MCF 10A (cell line): ENCODE data around the gene TBX10. TPM values are rescaled to one million over a fixed set of nuclear protein-coding genes. Genes with fewer than 3 reads are reported as not detected.
"Not testable (repeated sequence)": the region's sequence is repeated elsewhere in the genome, so short reads cannot be mapped to it uniquely, and the experiment has no call there.

Experiments used
- Bru-seq: library from RNA; stranded (reverse); fragments of 400-500 nt; gene quantifications from one replicate; lab custom pipeline; 2021; lab: Mats Ljungman, UMichigan
- BruChase-seq, 2 experiments: library from RNA; stranded (reverse); fragments of 400-500 nt; gene quantifications; one replicate each; lab custom pipeline; 2021; lab: Mats Ljungman, UMichigan
- BruUV-seq: library from RNA; stranded (reverse); fragments of 400-500 nt; replicated peaks from 2 replicates; lab custom pipeline; 2021; lab: Mats Ljungman, UMichigan
- CTCF ChIA-PET: fragments of 300-600 bp; sonication (Branson Sonifier 250); formaldehyde crosslinking; extraction: SDS; loops from one replicate; lab custom pipeline; 2021; ENCODE audit warnings: antibody characterized with exemption, inconsistent platforms; lab: Yijun Ruan, JAX
- POLR2A ChIA-PET: fragments of 300-600, 350-650 bp; sonication (Branson Sonifier 250); formaldehyde crosslinking; extraction: SDS; loops from one replicate; lab custom pipeline; 2020; ENCODE audit warnings: antibody characterized with exemption, inconsistent platforms; lab: Yijun Ruan, JAX
- DNase-seq: peaks from one replicate; pipeline ENCODE4 v3.0.0-alpha.2; 2018; ENCODE audit not compliant: unreplicated experiment
- H3K27ac Mint-ChIP-seq: one replicate; pipeline ENCODE4 v1.8.0; 2022; ENCODE audit warnings: mild to moderate bottlenecking, low read depth, mixed read lengths; ENCODE audit not compliant: unreplicated experiment
- H3K27me3 Mint-ChIP-seq: one replicate; pipeline ENCODE4 v1.8.0; 2022; ENCODE audit warnings: mixed read lengths; ENCODE audit not compliant: insufficient read depth, unreplicated experiment
- H3K36me3 Mint-ChIP-seq: one replicate; pipeline ENCODE4 v1.8.0; 2022; ENCODE audit warnings: mild to moderate bottlenecking, moderate library complexity, mixed read lengths; ENCODE audit not compliant: insufficient read depth, unreplicated experiment
- H3K4me1 Mint-ChIP-seq: one replicate; pipeline ENCODE4 v1.8.0; 2022; ENCODE audit warnings: mixed read lengths; ENCODE audit not compliant: insufficient read depth, unreplicated experiment
- H3K4me3 Mint-ChIP-seq: one replicate; pipeline ENCODE4 v1.8.0; 2022; ENCODE audit warnings: mild to moderate bottlenecking, moderate library complexity, mixed read lengths; ENCODE audit not compliant: unreplicated experiment
- H3K9me3 Mint-ChIP-seq: one replicate; pipeline ENCODE4 v1.8.0; 2022; ENCODE audit warnings: mixed read lengths; ENCODE audit not compliant: unreplicated experiment
- CTCF ChIP-seq: fragments of 200-600 bp; IDR thresholded peaks from one replicate; pipeline ENCODE4 v1.8.0; 2022; ENCODE audit warnings: antibody characterized with exemption, mild to moderate bottlenecking; ENCODE audit not compliant: unreplicated experiment
- intact Hi-C: fragments of 100-400 bp; cut with micrococcal nuclease; formaldehyde crosslinking; loops from 2 replicates; pipeline ENCODE4 v1.14.1; 2022
- long read RNA-seq: library from polyadenylated mRNA; stranded (forward); transcript quantifications from one replicate; pipeline ENCODE4 v2.0.0, GENCODE V29; 2022
- total RNA-seq: library from RNA; stranded (reverse); gene quantifications from 2 replicates; pipeline ENCODE4 v1.2.3, GENCODE V29; 2022

The TBX10 gene
- total RNA-seq (not detected in 2 replicates), Bru-seq, nascent RNA (not detected), BruChase-seq, experiment 1, labeled RNA remaining after a 6-hour chase (not detected), BruChase-seq, experiment 2, labeled RNA remaining after a 2-hour chase (not detected)
- long read RNA-seq, result 0 reads

- Mint-ChIP-seq H3K36me3 (no peaks in the 10 kb centered on the region), H3K27me3 (no peaks in the 10 kb centered on the region), H3K4me1 (no peaks in the 10 kb centered on the region), H3K9me3 (no peaks in the 10 kb centered on the region), H3K27ac (no peak within 1 kb of the TSS), H3K4me3 (no peak within 1 kb of the TSS)
- CTCF ChIA-PET, result interaction anchor here (0.6 to 1.2 kb wide), 7 partner anchors 18 to 1072 kb away, joined by 3 to 5 read pairs (median 3); no protein-coding TSS in a partner anchor
- no peak for TF ChIP-seq CTCF
- no TSS peak for BruUV-seq
- DNase-seq, result no peak
- intact Hi-C loops, result no loop called here
- POLR2A ChIA-PET, result interaction anchor here (0.7 kb wide), 1 partner anchor 11 kb away, joined by 3 read pairs; no protein-coding TSS in a partner anchor
Observed at GRCh38 chr11:67639438-67639859, at the start of gene TBX10. Gene TBX10, minus strand, starts transcription at chr11:67639763. Its CDS starts 291 bp downstream, at chr11:67639472.

GRCh38 chr11:67689178-67689577 is 49.6 kb upstream of the TBX10 start:
- intact Hi-C loops, result no loop called here
- H3K9me3 Mint-ChIP-seq, result no peaks in the 10 kb centered on the region
- no peak overlapping the region for H3K4me3 Mint-ChIP-seq
- ChIA-PET POLR2A (interaction anchor here (1.2 kb wide), 1 partner anchor 12 kb away, joined by 3 read pairs; no protein-coding TSS in a partner anchor), CTCF (interaction anchor here (0.6 kb wide), 1 partner anchor 36 kb away, joined by 4 read pairs; no protein-coding TSS in a partner anchor)
- H3K36me3 Mint-ChIP-seq, result no peaks in the 10 kb centered on the region
- no peaks in the 10 kb centered on the region for H3K27me3 Mint-ChIP-seq
- DNase-seq, result no peak
- no peak overlapping the region for H3K27ac Mint-ChIP-seq
- no peak for TF ChIP-seq CTCF
- no TSS peak for BruUV-seq
- no peaks in the 10 kb centered on the region for H3K4me1 Mint-ChIP-seq

GRCh38 chr11:67687986-67688385 is 48.4 kb upstream of the TBX10 start:
- DNase-seq, result no peak
- Mint-ChIP-seq H3K27me3 (no peaks in the 10 kb centered on the region), H3K9me3 (no peaks in the 10 kb centered on the region), H3K27ac (no peak overlapping the region), H3K4me3 (no peak overlapping the region), H3K36me3 (no peaks in the 10 kb centered on the region), H3K4me1 (no peaks in the 10 kb centered on the region)
- no peak for TF ChIP-seq CTCF
- no TSS peak for BruUV-seq
- CTCF ChIA-PET, result no interaction called here
- POLR2A ChIA-PET, result no interaction called here
- intact Hi-C loops, result no loop called here

- BruUV-seq, DNase-seq, H3K9me3 Mint-ChIP-seq, H3K4me3 Mint-ChIP-seq, H3K27ac Mint-ChIP-seq, H3K4me1 Mint-ChIP-seq, H3K27me3 Mint-ChIP-seq, H3K36me3 Mint-ChIP-seq, intact Hi-C loops: not testable (repeated sequence)
- ChIA-PET POLR2A (interaction anchor here (0.6 kb wide), 1 partner anchor 335 kb away, joined by 3 read pairs; no protein-coding TSS in a partner anchor), CTCF (interaction anchor here (0.6 kb wide), 1 partner anchor 66 kb away, joined by 3 read pairs; no protein-coding TSS in a partner anchor)
Observed at GRCh38 chr11:67685641-67686332, 46.2 kb upstream of the TBX10 start.

- H3K4me1 Mint-ChIP-seq, intact Hi-C loops, H3K27ac Mint-ChIP-seq, H3K4me3 Mint-ChIP-seq, BruUV-seq, POLR2A ChIA-PET, DNase-seq, H3K36me3 Mint-ChIP-seq, H3K9me3 Mint-ChIP-seq: not testable (repeated sequence)
- CTCF ChIA-PET, result interaction anchor here (0.7 kb wide), 1 partner anchor 8 kb away, joined by 3 read pairs; no protein-coding TSS in a partner anchor
- peaks cover 12% of the 10 kb centered on the region for H3K27me3 Mint-ChIP-seq
Observed at GRCh38 chr11:67682126-67683034, 42.8 kb upstream of the TBX10 start.
